ENCODE results near the gene RPS6KL1.

DNA sequence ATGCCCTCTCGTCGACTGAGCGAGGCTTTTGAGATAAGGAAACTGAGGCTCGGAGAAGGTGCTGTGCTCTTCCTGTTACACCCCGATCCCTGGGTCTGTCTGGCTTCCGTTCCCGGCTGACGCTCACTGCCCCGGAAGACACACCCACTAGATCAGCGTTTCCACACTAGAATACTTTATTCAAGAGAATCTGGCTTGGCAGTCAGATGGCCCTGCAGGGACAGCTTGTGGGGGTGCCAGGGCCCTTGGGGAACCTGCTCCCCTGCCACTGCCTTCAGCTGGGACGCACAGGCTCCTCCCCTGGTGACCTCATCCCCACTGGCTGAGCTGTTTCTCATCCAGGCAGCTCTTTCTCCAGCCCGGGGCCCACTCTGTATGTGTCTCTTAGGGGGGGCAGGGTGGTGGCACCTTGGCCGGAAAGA, 18.6 kb upstream of the RPS6KL1 start:
- TF ChIP-seq, protein P1, sequence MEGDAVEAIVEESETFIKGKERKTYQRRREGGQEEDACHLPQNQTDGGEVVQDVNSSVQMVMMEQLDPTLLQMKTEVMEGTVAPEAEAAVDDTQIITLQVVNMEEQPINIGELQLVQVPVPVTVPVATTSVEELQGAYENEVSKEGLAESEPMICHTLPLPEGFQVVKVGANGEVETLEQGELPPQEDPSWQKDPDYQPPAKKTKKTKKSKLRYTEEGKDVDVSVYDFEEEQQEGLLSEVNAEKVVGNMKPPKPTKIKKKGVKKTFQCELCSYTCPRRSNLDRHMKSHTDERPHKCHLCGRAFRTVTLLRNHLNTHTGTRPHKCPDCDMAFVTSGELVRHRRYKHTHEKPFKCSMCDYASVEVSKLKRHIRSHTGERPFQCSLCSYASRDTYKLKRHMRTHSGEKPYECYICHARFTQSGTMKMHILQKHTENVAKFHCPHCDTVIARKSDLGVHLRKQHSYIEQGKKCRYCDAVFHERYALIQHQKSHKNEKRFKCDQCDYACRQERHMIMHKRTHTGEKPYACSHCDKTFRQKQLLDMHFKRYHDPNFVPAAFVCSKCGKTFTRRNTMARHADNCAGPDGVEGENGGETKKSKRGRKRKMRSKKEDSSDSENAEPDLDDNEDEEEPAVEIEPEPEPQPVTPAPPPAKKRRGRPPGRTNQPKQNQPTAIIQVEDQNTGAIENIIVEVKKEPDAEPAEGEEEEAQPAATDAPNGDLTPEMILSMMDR (IDR thresholded peaks at IDR 0.05; ENCODE audit: low read depth, low read length, missing input control): no peak
- TF ChIP-seq, protein P2, sequence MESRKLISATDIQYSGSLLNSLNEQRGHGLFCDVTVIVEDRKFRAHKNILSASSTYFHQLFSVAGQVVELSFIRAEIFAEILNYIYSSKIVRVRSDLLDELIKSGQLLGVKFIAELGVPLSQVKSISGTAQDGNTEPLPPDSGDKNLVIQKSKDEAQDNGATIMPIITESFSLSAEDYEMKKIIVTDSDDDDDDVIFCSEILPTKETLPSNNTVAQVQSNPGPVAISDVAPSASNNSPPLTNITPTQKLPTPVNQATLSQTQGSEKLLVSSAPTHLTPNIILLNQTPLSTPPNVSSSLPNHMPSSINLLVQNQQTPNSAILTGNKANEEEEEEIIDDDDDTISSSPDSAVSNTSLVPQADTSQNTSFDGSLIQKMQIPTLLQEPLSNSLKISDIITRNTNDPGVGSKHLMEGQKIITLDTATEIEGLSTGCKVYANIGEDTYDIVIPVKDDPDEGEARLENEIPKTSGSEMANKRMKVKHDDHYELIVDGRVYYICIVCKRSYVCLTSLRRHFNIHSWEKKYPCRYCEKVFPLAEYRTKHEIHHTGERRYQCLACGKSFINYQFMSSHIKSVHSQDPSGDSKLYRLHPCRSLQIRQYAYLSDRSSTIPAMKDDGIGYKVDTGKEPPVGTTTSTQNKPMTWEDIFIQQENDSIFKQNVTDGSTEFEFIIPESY (IDR thresholded peaks at IDR 0.05): no peak
- no peak for TF ChIP-seq EGR1 (IDR thresholded peaks at IDR 0.05; ENCODE audit: low read depth in 2 of 2)
- TF ChIP-seq, protein P3, sequence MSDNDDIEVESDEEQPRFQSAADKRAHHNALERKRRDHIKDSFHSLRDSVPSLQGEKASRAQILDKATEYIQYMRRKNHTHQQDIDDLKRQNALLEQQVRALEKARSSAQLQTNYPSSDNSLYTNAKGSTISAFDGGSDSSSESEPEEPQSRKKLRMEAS (IDR thresholded peaks at IDR 0.05): no peak
- TF ChIP-seq NR2F2 (IDR thresholded peaks at IDR 0.05): peak; percentile 74
- no peak for TF ChIP-seq TAF1 (conservative IDR thresholded peaks at IDR 0.05)
- TF ChIP-seq YY1 (IDR thresholded peaks at IDR 0.05): no peak
- TF ChIP-seq, protein P4, sequence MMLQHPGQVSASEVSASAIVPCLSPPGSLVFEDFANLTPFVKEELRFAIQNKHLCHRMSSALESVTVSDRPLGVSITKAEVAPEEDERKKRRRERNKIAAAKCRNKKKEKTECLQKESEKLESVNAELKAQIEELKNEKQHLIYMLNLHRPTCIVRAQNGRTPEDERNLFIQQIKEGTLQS (IDR thresholded peaks at IDR 0.05): no peak
